IMR-90 (cell line): ENCODE data around the gene ZCCHC3. TPM values are rescaled to one million over a fixed set of nuclear protein-coding genes. Genes with fewer than 3 reads are reported as not detected.

Experiments used
- ATAC-seq: fragments of 200-7000 bp; cut with Tn5 transposase; 2 replicates; pipeline ENCODE4 v1.9.1; 2020; ENCODE audit warnings: low read depth, mild to moderate bottlenecking, moderate library complexity
- BruUV-seq: library from RNA; stranded (reverse); fragments of 400-500 nt; replicated peaks from 2 replicates; lab custom pipeline; 2021; lab: Mats Ljungman, UMichigan
- CTCF ChIA-PET: fragments of 300-600 bp; formaldehyde crosslinking; extraction: SDS; loops from one replicate; lab custom pipeline; 2021; ENCODE audit warnings: antibody characterized with exemption; lab: Yijun Ruan, JAX
- POLR2A ChIA-PET: fragments of 300-600 bp; sonication (Branson Sonifier 250); formaldehyde crosslinking; loops from one replicate; lab custom pipeline; 2022; ENCODE audit warnings: antibody characterized with exemption; ENCODE audit not compliant: unreplicated experiment; lab: Charles Lee
- DNase-seq: peaks from one replicate; pipeline ENCODE4 v3.0.0; 2013
- H2AFZ ChIP-seq: replicated peaks from 2 replicates; pipeline ENCODE3; 2013; ENCODE audit warnings: low read length, mild to moderate bottlenecking; ENCODE audit not compliant: poor library complexity
- H2AK5ac ChIP-seq: 2 replicates; pipeline ENCODE4 v1.6.1; 2013; ENCODE audit warnings: low read depth, low read length, inconsistent platforms
- H2AK9ac ChIP-seq: replicated peaks from 2 replicates; pipeline ENCODE3; 2013; ENCODE audit warnings: mild to moderate bottlenecking, low read depth, low read length, moderate library complexity; ENCODE audit not compliant: poor library complexity
- H2BK120ac ChIP-seq: 2 replicates; pipeline ENCODE4 v1.6.1; 2013; ENCODE audit warnings: low read depth, low read length, inconsistent platforms
- H2BK15ac ChIP-seq: 3 replicates; pipeline ENCODE4 v1.6.1; 2013; ENCODE audit warnings: low read depth, low read length, inconsistent platforms
- H2BK20ac ChIP-seq: 2 replicates; pipeline ENCODE4 v1.6.1; 2013; ENCODE audit warnings: low read depth, mild to moderate bottlenecking, inconsistent platforms, low read length, moderate library complexity
- H2BK5ac ChIP-seq: 2 replicates; pipeline ENCODE4 v1.6.1; 2013; ENCODE audit warnings: mild to moderate bottlenecking, low read depth, low read length, inconsistent platforms; ENCODE audit not compliant: poor library complexity, severe bottlenecking
- H3K14ac ChIP-seq: replicated peaks from 2 replicates; pipeline ENCODE4 v1.6.1; 2013; ENCODE audit warnings: low read depth, low read length, inconsistent platforms
- H3K18ac ChIP-seq: 2 replicates; pipeline ENCODE4 v1.6.1; 2013; ENCODE audit warnings: low read depth, low read length, control low read depth
- H3K23ac ChIP-seq: 2 replicates; pipeline ENCODE4 v1.6.1; 2013; ENCODE audit warnings: low read depth, low read length, inconsistent platforms
- H3K27ac ChIP-seq: 2 replicates; pipeline ENCODE4 v1.5.1; 2013; ENCODE audit warnings: mild to moderate bottlenecking, control low read depth, low read length; ENCODE audit not compliant: insufficient read depth
- H3K27me3 ChIP-seq: 2 replicates; pipeline ENCODE4 v1.6.1; 2013; ENCODE audit warnings: low read length; ENCODE audit not compliant: control insufficient read depth, insufficient read depth
- H3K36me3 ChIP-seq: 2 replicates; pipeline ENCODE4 v1.6.1; 2013; ENCODE audit warnings: low read length, mixed read lengths; ENCODE audit not compliant: control insufficient read depth, insufficient read depth
- H3K4ac ChIP-seq: 2 replicates; pipeline ENCODE4 v1.6.1; 2013; ENCODE audit warnings: low read depth, low read length, inconsistent platforms
- H3K4me1 ChIP-seq: 2 replicates; pipeline ENCODE4 v1.6.1; 2013; ENCODE audit warnings: low read length, mixed read lengths; ENCODE audit not compliant: control insufficient read depth, insufficient read depth
- H3K4me2 ChIP-seq: 2 replicates; pipeline ENCODE4 v1.6.1; 2013; ENCODE audit warnings: low read depth, mild to moderate bottlenecking, control low read depth, low read length, moderate library complexity
- H3K4me3 ChIP-seq: 2 replicates; pipeline ENCODE4 v1.5.1; 2013; ENCODE audit warnings: low read depth, mild to moderate bottlenecking, control low read depth, low read length, moderate library complexity; ENCODE audit not compliant: insufficient read depth
- H3K56ac ChIP-seq: 2 replicates; pipeline ENCODE4 v1.6.1; 2013; ENCODE audit warnings: low read length, inconsistent platforms; ENCODE audit not compliant: insufficient read depth; ENCODE audit errors: extremely low read depth
- H3K79me1 ChIP-seq, 2 experiments: 2 replicates each; pipeline ENCODE4 v1.6.1; 2013; ENCODE audit warnings: low read length in 2 of 2, inconsistent platforms in 1 of 2, low read depth in 1 of 2
- H3K9ac ChIP-seq: 2 replicates; pipeline ENCODE4 v1.6.1; 2013; ENCODE audit warnings: low read depth, low read length, control low read depth
- H3K9me1 ChIP-seq: 2 replicates; pipeline ENCODE4 v1.6.1; 2013; ENCODE audit warnings: low read length, inconsistent platforms; ENCODE audit not compliant: insufficient read depth
- H3K9me3 ChIP-seq: 2 replicates; pipeline ENCODE4 v1.6.1; 2013; ENCODE audit warnings: low read length; ENCODE audit not compliant: control insufficient read depth, insufficient read depth
- H4K20me1 ChIP-seq: 2 replicates; pipeline ENCODE4 v1.6.1; 2013; ENCODE audit warnings: low read length, inconsistent platforms; ENCODE audit not compliant: insufficient read depth
- H4K5ac ChIP-seq: 2 replicates; pipeline ENCODE4 v1.6.1; 2013; ENCODE audit warnings: mild to moderate bottlenecking, low read depth, low read length, control low read depth
- H4K8ac ChIP-seq, 2 experiments: 2 replicates each; pipeline ENCODE4 v1.6.1; 2013; ENCODE audit warnings: low read depth in 2 of 2, low read length in 2 of 2, control low read depth in 1 of 2, inconsistent platforms in 1 of 2
- H4K91ac ChIP-seq: 2 replicates; pipeline ENCODE4 v1.6.1; 2013; ENCODE audit warnings: low read depth, low read length, inconsistent platforms; ENCODE audit not compliant: insufficient read depth
- CEBPB ChIP-seq: IDR thresholded peaks from 2 replicates; pipeline ENCODE4 v1.6.1; 2012; ENCODE audit warnings: low read depth, low read length, improper control_type of control experiment
- FOS ChIP-seq: fragments of 150-350 bp; IDR thresholded peaks from 2 replicates; pipeline ENCODE4 v1.6.1; 2016; ENCODE audit warnings: low read depth, low read length
- MAZ ChIP-seq: IDR thresholded peaks from 2 replicates; pipeline ENCODE4 v1.6.1; 2012; ENCODE audit warnings: low read depth, mild to moderate bottlenecking, low read length, improper control_type of control experiment, moderate library complexity, borderline replicate concordance
- NFE2L2 ChIP-seq: fragments of 150-350 bp; IDR thresholded peaks from 2 replicates; pipeline ENCODE4 v1.6.1; 2016; ENCODE audit warnings: low read depth, mild to moderate bottlenecking, low read length
- WGBS, 2 experiments: methylation state at CpG; one replicate each; pipeline versions ENCODE4 v1.1.5 to v1.1.7; 2013; ENCODE audit warnings: missing lambda C conversion rate in 2 of 2; ENCODE audit not compliant: insufficient read length in 1 of 2; ENCODE audit errors: extremely low coverage in 2 of 2; 5-methylcytosine and 5-hydroxymethylcytosine counted together
- dilution Hi-C: fragments of 300-500 bp; cut with HindIII; formaldehyde crosslinking; loops from one replicate; pipeline ENCODE4 v1.14.3; 2018; ENCODE audit warnings: low sequenced_read_pairs; ENCODE audit not compliant: unreplicated experiment
- in situ Hi-C: fragments of 300-500 bp; cut with MboI; formaldehyde crosslinking; loops from 3 replicates; pipeline ENCODE4 v1.14.3; 2019; ENCODE audit warnings: low sequenced_read_pairs, inconsistent platforms, mixed read lengths
- intact Hi-C: fragments of 100-400 bp; cut with micrococcal nuclease; formaldehyde crosslinking; loops from 2 replicates; pipeline ENCODE4 v1.10.0; 2022
- polyA plus RNA-seq, 3 experiments: library from polyadenylated mRNA; depleted of rRNA; stranded (reverse); fragments of >200 nt; gene quantifications; 2 replicates each; pipeline ENCODE4 v1.2.3, GENCODE V29; 2012; ENCODE audit warnings: low replicate concordance in 1 of 3
- total RNA-seq: library from RNA; depleted of rRNA; stranded (reverse); fragments of >200 nt; gene quantifications from 2 replicates; pipeline ENCODE4 v1.2.3, GENCODE V29; 2012
- TF ChIP-seq, protein P1 (sequence below): conservative IDR thresholded peaks from 2 replicates; pipeline ENCODE4 v1.5.1; 2012; ENCODE audit warnings: mild to moderate bottlenecking, low read depth, low read length, improper control_type of control experiment

Gene ZCCHC3
- total and polyA plus RNA-seq, 2 of the 4 experiments (the other 2 are of a cell fraction), result 8.2 to 10.9 TPM

DNA sequence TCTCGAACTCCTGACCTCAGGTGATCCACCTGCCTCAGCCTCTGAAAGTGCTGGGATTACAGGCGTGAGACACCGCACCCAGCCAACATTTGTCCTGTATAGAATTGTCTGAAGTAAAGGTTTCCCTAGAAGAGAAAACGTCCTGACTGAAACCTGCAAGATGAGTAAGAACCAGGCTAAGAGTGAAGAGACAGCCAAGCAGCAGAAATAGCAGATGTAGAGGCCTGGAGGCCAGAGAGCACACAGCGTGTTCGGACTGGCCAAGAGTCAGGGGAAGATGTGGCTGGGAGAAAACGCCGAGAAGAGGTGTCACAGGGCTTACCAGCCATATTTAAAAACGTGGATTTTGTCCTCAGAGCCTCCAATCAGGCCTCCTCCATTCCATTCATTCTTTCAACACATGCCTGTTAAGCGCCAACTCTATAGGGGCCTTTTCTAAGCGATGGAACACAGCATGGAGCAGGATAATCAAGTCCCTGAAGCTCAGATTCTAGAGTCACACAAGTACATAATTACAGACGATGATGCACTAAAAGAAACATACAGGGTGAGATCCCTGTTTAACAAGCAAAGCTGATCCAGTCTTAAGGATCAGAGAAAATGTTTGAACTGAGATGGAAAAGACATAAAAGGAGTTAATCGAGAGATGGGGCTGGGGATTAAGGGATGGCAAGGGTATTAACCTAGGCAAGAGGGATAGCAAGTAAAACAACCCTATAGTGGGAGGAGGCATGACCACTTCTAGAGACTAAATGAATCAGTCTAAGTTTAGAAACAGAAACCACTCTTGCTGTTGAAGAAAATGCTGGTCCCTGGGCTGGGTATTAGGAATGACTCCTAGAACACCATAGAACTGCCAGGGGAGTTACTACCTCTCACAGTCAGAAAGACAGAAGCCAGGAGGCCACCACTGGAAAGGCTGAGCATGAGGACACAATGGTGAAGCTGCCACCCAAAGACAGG lies 4.8 kb downstream of the ZCCHC3 start (continued):
- TF ChIP-seq, protein P1, sequence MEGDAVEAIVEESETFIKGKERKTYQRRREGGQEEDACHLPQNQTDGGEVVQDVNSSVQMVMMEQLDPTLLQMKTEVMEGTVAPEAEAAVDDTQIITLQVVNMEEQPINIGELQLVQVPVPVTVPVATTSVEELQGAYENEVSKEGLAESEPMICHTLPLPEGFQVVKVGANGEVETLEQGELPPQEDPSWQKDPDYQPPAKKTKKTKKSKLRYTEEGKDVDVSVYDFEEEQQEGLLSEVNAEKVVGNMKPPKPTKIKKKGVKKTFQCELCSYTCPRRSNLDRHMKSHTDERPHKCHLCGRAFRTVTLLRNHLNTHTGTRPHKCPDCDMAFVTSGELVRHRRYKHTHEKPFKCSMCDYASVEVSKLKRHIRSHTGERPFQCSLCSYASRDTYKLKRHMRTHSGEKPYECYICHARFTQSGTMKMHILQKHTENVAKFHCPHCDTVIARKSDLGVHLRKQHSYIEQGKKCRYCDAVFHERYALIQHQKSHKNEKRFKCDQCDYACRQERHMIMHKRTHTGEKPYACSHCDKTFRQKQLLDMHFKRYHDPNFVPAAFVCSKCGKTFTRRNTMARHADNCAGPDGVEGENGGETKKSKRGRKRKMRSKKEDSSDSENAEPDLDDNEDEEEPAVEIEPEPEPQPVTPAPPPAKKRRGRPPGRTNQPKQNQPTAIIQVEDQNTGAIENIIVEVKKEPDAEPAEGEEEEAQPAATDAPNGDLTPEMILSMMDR, result no peak

DNA sequence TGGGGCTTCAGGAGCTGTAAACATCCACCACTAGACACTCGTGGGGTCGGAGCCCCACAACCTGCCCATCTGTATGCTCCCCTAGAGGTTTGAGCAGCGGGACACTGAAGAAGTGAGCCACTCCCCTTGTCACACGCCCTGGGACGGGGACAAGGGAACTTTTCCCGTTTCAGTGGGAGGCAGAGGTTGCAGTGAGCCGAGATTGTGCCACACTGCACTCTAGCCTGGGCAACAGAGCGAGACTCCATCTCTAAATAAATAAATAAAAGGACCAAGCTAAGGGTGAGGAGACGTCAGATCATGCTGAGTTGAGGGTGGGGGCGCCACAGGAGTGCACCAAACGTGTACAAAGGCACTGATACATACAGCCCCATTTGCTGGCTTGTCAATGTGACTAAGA lies 8.4 kb downstream of the ZCCHC3 start:
- Histone ChIP-seq H2BK15ac (no peak overlapping the region), H3K4me1 (peaks cover 17% of the 10 kb centered on the region), H3K9me3 (no peaks in the 10 kb centered on the region), H3K36me3 (0 out of 2 replicates have a peak, but pooled peaks cover 2% of the 10 kb centered on the region), H4K5ac (no peak overlapping the region), H3K4ac (no peak overlapping the region), H4K20me1 (peaks cover 8% of the 10 kb centered on the region), H4K91ac (no peak overlapping the region), H3K9me1 (peaks cover 18% of the 10 kb centered on the region), H2AK5ac (no peak overlapping the region), H3K4me2 (no peak overlapping the region), H3K9ac (no peak overlapping the region), H3K56ac (no peak overlapping the region), H2AFZ (no peak overlapping the region), H3K27ac (no peak overlapping the region), H3K23ac (no peak overlapping the region), H2BK120ac (no peak overlapping the region), H2AK9ac (no peak overlapping the region), H3K79me1 (peaks cover 15 to 28% of the 10 kb centered on the region in 2 experiments), H3K27me3 (no peaks in the 10 kb centered on the region), H4K8ac (no peak overlapping the region), H3K14ac (no peak overlapping the region), H2BK5ac (no peak overlapping the region), H3K4me3 (no peak overlapping the region), H3K18ac (no peak overlapping the region), H2BK20ac (no peak overlapping the region)
- CTCF ChIA-PET, result no interaction called here
- TF ChIP-seq NFE2L2 (no peak), FOS (no peak), CEBPB (no peak), MAZ (no peak)
- intact Hi-C loops, result no loop called here
- dilution Hi-C loops, result no loop called here
- in situ Hi-C loops, result no loop called here
- BruUV-seq, result no TSS peak
- ATAC-seq (no peak), DNase-seq (no peak)
- POLR2A ChIA-PET, result no interaction called here
- WGBS, 2 experiments, result 90% methylated on average over 2 of the region's 11 CpGs; no CpG with 5 or more reads in 1 of the 2 experiments
